GM06990 (cell line): Measurements from ENCODE around the gene ASXL2.

Experiments
- DNase-seq: peaks from one replicate; pipeline ENCODE4 v3.0.0-alpha.2; 2011; ENCODE audit not compliant: insufficient read length; ENCODE audit errors: extremely low read depth
- H3K27me3 ChIP-seq: replicated peaks from 2 replicates; pipeline ENCODE4 v1.6.0; 2011; ENCODE audit warnings: low read length; ENCODE audit not compliant: control insufficient read depth, insufficient read depth
- H3K36me3 ChIP-seq: 2 replicates; pipeline ENCODE4 v1.5.1; 2011; ENCODE audit warnings: low read length; ENCODE audit not compliant: control insufficient read depth, insufficient read depth
- H3K4me3 ChIP-seq: replicated peaks from 2 replicates; pipeline ENCODE4 v1.5.1; 2011; ENCODE audit warnings: low read depth, mild to moderate bottlenecking, control low read depth, low read length
- CTCF ChIP-seq: IDR thresholded peaks from 2 replicates; pipeline ENCODE4 v1.5.1; 2011; ENCODE audit warnings: low read length, control low read depth, mild to moderate bottlenecking, inconsistent platforms; ENCODE audit not compliant: insufficient read depth, poor library complexity, severe bottlenecking

The ASXL2 gene

GRCh38 chr2:25845843-25846505 is 32.3 kb downstream of the ASXL2 start:
- Histone ChIP-seq H3K4me3 (no peak overlapping the region), H3K36me3 (no peaks in the 10 kb centered on the region; the same call in 1 of the 2 replicates), H3K27me3 (no peaks in the 10 kb centered on the region)
- TF ChIP-seq CTCF, result no peak
- DNase-seq, result no peak

DNA sequence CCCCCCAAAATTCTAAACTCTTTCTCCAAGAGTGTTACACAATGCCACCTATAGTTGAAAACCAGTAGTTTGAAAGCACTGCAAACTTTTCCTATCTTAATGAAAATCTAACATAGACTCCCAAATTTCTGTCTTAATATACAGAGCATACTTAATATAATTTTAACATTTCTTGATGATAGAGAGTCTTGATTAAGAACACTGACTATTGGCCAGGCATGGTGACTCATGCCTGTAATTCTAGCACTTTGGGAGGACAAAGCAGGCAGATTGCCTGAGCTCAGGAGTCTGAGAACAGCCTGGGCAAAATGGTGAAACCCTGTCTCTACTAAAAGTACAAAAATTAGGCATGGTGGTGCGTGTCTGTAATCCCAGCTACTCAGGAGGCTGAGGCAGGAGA is 34.2 kb downstream of the ASXL2 start:
- Histone ChIP-seq H3K36me3 (no peaks in the 10 kb centered on the region; the same call in 1 of the 2 replicates), H3K27me3 (no peaks in the 10 kb centered on the region), H3K4me3 (no peak overlapping the region)
- no peak for TF ChIP-seq CTCF
- no peak for DNase-seq

- no peak for TF ChIP-seq CTCF
Observed at GRCh38 chr2:25842155-25842554, 36.1 kb downstream of the ASXL2 start.

GRCh38 chr2:25838152-25838756 is 40.0 kb downstream of the ASXL2 start:
- DNase-seq, result no peak
- Histone ChIP-seq H3K36me3 (no peaks in the 10 kb centered on the region), H3K27me3 (no peaks in the 10 kb centered on the region), H3K4me3 (no peak overlapping the region)
- no peak for TF ChIP-seq CTCF

More at GRCh38 chr2:25842155-25842554, 36.1 kb downstream of the ASXL2 start:
- Histone ChIP-seq H3K27me3 (no peaks in the 10 kb centered on the region), H3K4me3 (no peak overlapping the region), H3K36me3 (no peaks in the 10 kb centered on the region; the same call in 1 of the 2 replicates)
- DNase-seq, result no peak

DNA sequence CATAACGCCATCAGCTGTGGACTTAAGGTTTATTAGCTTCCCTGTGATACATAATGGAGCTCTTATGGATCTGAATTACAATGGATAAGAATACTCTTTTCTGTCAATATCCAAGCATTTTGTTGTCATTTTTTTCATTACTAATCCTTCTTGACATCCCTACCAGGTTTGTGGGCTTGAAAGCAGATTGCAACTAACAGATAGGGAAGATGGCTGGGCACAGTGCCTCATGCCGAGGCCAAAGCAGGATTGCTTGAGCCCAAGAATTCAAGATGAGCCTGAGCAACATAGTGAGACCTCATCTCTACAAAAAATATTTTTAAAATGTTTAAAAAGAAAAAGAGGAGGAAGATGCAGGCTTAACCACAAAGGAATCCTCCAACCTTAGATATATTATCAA is 42.4 kb downstream of the ASXL2 start:
- Histone ChIP-seq H3K4me3 (no peak overlapping the region), H3K27me3 (no peaks in the 10 kb centered on the region), H3K36me3 (no peaks in the 10 kb centered on the region)
- DNase-seq, result no peak
- no peak for TF ChIP-seq CTCF
